Vagina (tissue), 2 donors: ENCODE measurements around the gene ADPRHL1.

Experiments used
- POLR2A ChIP-seq, 2 donors: fragments of 450-650 bp; IDR thresholded peaks; one replicate each; pipeline ENCODE4 v1.6.1; 2017; ENCODE audit warnings: antibody characterized with exemption in 2 of 2, mild to moderate bottlenecking in 2 of 2, moderate library complexity in 2 of 2
- POLR2AphosphoS5 ChIP-seq, 2 donors: sonication (generic); formaldehyde crosslinking; IDR thresholded peaks; one replicate each; pipeline ENCODE4 v1.9.0; 2017; ENCODE audit warnings: antibody characterized with exemption in 2 of 2, mild to moderate bottlenecking in 2 of 2, low read depth in 1 of 2; ENCODE audit not compliant: insufficient read depth in 1 of 2
- TF ChIP-seq, protein P1 (sequence below), 3 experiments: fragments of 450-650 bp in 2 of 3; fragments of 200-600 bp in 1 of 3; sonication (generic) in 1 of 3; IDR thresholded peaks; one replicate each; pipeline ENCODE4 v1.5.1; 2017 to 2019; ENCODE audit warnings: antibody characterized with exemption in 3 of 3, mild to moderate bottlenecking in 2 of 3, moderate library complexity in 2 of 3

DNA sequence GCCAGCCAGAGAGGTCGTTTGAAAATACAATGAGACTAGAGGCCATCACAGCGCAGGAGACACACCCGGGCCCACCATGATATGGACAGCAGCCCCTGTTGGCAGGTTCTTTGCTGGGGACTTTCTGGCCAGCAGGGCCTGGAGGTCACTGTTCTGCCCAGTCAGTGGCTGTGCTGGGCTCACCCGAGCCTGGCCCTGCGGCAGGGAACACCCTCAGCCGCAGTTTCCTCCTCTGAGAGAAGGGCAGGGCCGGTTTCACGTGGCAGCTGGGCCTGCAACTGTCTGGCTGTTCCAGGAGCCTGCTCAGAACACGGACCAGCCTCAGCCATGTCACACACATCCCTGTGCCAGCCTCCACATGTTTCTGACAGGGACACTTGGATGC lies 39.4 kb downstream of the ADPRHL1 start:
- TF ChIP-seq, protein P1, sequence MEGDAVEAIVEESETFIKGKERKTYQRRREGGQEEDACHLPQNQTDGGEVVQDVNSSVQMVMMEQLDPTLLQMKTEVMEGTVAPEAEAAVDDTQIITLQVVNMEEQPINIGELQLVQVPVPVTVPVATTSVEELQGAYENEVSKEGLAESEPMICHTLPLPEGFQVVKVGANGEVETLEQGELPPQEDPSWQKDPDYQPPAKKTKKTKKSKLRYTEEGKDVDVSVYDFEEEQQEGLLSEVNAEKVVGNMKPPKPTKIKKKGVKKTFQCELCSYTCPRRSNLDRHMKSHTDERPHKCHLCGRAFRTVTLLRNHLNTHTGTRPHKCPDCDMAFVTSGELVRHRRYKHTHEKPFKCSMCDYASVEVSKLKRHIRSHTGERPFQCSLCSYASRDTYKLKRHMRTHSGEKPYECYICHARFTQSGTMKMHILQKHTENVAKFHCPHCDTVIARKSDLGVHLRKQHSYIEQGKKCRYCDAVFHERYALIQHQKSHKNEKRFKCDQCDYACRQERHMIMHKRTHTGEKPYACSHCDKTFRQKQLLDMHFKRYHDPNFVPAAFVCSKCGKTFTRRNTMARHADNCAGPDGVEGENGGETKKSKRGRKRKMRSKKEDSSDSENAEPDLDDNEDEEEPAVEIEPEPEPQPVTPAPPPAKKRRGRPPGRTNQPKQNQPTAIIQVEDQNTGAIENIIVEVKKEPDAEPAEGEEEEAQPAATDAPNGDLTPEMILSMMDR (IDR thresholded peaks at IDR 0.05): no peak
- TF ChIP-seq POLR2AphosphoS5 (IDR thresholded peaks at IDR 0.05; ENCODE audit: insufficient read depth in 1 of 2, low read depth in 1 of 2) (no peak), POLR2A (IDR thresholded peaks at IDR 0.05) (no peak)
